GM20431 (cell line): ENCODE measurements around the gene MSI2.

Experiments
- in situ Hi-C: fragments of 300-500 bp; cut with MseI, MboI; formaldehyde crosslinking; loops from one replicate; pipeline ENCODE4 v1.15.0; 2020; ENCODE audit warnings: low sequenced_read_pairs; ENCODE audit not compliant: unreplicated experiment

MSI2 gene

GRCh38 chr17:57552114-57552624, 295.8 kb downstream of the MSI2 start:
- in situ Hi-C loops: no loop called here

DNA sequence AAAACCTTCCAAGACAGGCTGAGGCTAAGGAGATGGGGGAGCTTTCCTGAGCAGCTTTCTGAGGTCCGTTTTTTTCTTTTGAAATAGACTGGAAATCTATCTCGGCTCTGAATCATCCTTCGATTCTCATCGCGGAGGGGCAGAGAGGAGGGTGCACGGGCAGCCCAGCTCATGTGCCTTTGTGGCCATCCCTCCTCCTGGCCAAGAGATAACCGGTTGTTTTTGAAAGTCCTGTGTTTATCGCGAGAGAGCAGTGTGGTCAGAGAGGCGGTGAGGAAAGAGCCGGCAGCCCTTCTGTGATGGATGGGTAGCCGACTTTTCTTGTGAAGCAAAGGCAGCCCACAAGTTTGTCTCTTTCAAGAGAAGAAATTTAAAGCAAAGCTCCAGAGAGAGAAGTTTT, 297.2 kb downstream of the MSI2 start:
- in situ Hi-C loops: no loop called here

- in situ Hi-C loops: no loop called here
Observed at GRCh38 chr17:57553991-57554825, 297.9 kb downstream of the MSI2 start.

- in situ Hi-C loops: no loop called here
Observed at GRCh38 chr17:57554826-57555635, 298.7 kb downstream of the MSI2 start.

DNA sequence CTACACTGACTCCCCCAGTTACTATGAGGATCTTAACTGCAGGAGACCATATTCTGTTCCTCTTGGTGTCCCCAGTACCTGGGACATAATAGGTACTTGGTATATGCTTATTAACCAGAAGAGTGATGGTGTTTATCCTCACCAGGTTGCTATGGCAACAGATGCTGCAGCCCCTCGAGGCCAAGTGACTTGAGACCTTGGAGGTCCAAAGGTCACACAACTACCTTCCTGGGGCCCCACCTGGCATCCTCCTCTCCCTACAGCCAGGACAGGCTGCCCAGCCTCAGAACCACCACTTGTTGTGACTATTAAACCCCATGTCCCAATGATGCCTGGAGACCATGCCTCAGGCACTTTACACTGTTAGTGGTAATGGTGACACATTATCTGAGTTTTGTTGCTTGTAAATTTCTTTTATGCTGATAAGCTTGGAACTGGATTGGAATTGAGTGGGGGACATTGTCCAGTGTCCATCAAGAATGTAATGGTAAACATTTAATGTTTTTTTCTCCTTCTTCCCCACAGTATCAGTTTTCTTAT, 299.4 kb downstream of the MSI2 start:
- in situ Hi-C loops: no loop called here

DNA sequence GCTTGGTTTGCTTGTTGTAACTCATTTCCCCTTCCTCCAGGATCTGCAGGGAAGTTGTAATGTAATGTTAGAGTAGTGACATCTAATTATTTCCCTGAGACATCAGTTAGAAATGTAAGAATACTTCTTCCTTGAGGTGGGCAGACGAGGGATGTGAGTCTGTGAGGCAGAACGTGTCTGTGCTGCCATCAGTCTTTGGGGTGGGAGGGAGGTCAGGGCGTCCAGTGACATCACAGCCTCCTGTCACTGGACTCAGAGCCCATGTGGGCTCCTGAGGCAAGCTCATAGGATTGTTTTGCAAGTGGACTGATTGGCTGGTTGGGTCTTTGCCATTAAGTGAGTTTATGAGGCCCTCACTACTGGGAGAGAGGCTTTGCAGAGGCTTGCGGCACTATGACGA, 300.0 kb downstream of the MSI2 start:
- in situ Hi-C loops: no loop called here

DNA sequence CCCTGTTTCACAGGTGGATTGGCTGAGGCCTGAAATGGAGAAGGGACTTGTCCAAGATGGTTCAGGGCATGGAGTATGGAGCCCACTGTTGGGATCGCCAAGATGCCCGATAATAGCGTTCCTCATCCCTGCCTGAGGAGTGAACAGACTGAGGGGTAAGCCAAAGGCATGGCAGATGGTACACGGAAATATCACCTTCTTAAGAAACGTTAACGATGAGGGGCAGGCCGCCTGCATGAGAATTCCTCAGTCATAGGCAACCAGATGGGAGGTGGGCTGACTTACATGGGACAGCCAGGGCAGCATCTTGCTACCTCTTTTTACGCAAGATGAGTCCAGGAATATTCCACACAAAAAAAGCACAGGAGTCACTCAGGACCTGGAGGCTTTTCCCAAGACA, 300.7 kb downstream of the MSI2 start:
- in situ Hi-C loops: no loop called here

GRCh38 chr17:57557416-57557815, 301.1 kb downstream of the MSI2 start:
- in situ Hi-C loops: no loop called here

DNA sequence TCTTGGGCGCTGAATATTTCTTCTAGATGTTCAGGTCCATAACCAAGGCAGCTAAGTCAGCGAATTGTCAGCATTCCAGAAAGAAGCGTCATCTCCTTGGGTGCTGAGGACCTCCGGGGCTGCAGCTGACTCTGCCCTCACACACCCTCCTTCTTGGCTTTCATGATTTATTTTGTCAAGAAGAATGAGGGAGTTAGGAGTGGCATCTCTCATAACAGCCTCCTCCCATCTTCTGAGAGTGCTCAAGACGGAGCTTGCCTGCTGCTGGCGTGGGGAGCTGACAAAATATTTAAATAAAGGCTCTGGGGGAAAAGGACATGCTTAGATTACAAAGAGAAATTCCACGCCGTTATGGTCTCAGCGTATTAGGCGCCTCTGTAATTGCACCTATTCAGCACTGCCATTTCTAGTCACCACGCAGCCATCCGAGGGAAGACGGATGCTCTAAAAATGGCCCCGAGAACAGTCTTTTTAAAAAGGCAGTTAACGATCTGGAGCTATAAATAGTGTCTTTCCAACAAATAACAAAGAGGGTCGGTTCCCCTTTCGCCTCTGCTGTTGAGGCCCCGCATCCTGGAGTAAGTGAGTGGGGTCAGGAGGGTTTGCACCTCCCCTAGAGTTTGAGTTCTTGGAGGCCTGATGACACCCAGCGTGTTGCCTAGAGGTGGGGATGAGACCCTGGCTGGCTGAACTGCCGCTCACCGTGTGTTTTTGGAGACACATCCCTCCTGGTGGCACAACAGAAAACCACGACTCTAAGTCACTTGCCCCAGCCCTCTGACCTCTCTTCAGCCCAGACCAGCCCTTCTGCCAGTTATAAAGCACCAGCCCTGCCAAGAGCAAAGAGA, 301.7 kb downstream of the MSI2 start:
- in situ Hi-C loops: no loop called here

- in situ Hi-C loops: no loop called here
Observed at GRCh38 chr17:57559226-57559625, 302.9 kb downstream of the MSI2 start.

GRCh38 chr17:57559634-57560318, 303.5 kb downstream of the MSI2 start:
- in situ Hi-C loops: no loop called here

- in situ Hi-C loops: no loop called here
Observed at GRCh38 chr17:57560319-57560705, 304.0 kb downstream of the MSI2 start.

GRCh38 chr17:57561072-57561861, 304.9 kb downstream of the MSI2 start:
- in situ Hi-C loops: no loop called here

DNA sequence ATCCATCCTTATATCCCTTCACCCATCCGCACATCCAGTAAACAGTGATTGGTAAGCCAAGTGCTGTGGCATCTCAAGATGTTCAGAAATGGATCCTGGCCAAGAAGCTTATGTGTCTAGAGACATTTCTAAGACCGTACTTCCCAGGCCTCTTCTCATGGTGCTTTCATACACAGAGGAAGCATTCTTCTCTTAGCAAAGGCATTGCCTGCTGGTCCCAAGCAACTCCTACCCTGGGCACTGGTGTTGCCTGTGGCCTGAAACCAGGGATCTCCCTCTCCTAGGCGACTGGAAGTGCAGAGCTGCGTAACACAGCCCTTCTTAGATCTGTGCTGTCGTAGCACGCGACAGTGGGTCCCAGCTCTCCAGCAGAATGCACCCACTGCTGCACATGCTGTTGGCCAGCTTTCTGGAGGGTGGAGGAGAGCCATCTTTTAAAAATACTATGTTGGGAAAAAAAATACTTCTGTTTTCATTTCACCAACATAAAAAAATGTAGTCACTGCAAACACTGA, 305.9 kb downstream of the MSI2 start:
- in situ Hi-C loops: no loop called here

DNA sequence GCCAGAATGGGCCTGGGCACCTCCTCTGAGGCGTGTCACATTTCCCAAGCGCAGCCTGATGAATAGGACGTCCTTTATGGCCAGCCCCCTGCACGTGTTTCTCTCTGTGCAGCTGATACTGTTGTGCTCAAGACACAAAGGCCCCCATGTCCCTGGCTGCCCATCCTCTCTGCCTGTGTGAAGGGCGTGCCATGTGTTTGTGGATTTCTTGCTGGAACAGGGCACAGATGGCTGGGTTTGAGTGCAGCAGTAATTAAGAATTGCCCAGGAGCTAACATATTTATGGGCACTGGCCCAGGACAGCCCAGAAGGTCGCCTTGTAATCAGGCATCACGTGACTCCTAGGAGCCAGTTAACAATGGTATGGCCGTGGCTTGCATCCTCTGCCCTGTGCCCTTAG, 307.6 kb downstream of the MSI2 start:
- in situ Hi-C loops: no loop called here

DNA sequence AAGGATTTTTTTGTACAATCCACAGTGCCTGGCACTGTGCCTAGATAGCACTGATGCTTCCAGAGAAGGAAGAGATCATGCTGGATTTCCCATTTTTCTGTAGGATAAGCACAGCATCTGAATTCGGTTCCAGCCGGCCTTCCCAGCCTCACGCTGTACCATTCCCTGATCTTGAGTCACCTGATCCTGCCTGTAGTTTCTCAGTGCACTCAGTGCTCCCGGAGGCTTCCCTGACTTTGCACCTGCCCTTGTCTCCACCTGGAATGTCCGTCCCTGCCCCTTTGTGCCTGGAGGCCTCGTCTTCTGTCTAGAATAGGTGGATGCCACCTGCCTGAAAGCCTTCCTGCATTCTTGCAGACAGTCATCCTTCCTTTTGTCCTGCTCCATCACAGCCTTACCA, 308.9 kb downstream of the MSI2 start:
- in situ Hi-C loops: no loop called here

- in situ Hi-C loops: no loop called here
Observed at GRCh38 chr17:57566721-57567120, 310.4 kb downstream of the MSI2 start.

DNA sequence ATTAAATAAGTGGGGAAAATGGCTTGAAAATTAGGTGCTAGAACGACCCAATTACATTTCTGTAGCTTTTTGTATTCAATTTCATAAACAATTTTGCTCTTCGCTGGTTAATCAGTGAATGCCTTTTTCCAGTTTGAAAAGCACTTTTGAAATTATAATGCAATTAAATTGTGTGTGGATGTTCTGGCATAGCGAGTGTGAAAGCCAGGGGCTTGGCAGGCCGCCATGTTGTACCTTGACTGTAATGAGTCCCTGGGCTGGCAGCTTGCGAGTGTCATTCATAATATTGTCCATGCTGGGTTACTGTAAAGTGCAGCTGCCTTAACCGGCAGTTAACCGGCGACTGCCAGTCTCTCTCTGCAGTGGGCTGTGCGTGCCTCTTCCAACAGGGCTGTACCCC, 310.9 kb downstream of the MSI2 start:
- in situ Hi-C loops: no loop called here

DNA sequence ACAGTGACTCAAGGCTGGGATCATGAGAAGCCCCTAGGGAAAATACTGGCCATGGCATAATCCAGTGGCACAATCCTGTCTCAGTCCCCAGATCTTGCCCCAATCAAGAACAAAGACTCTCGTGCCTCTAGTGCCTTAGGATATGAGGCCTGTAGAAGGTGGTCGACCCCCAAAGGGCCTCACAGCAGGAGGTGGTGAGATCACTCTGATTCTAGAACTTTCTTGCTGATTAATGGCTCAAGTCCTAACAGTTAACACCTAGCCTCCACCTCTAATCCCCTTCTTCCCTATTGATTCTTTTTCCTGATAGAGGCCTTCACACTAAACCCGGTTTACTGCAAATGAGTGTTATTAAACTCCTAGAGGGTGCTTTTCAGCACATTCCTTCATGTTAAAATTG, 312.0 kb downstream of the MSI2 start:
- in situ Hi-C loops: no loop called here
